Measurements from ENCODE around the gene PHEX.
"Not testable (repeated sequence)": the region's sequence is repeated elsewhere in the genome, so short reads cannot be mapped to it uniquely, and the experiment has no call there.

The PHEX gene

GRCh38 chrX:22268706-22269105 lies 236.6 kb downstream of the PHEX start:
- DNase-seq: peak; percentile 8

DNA sequence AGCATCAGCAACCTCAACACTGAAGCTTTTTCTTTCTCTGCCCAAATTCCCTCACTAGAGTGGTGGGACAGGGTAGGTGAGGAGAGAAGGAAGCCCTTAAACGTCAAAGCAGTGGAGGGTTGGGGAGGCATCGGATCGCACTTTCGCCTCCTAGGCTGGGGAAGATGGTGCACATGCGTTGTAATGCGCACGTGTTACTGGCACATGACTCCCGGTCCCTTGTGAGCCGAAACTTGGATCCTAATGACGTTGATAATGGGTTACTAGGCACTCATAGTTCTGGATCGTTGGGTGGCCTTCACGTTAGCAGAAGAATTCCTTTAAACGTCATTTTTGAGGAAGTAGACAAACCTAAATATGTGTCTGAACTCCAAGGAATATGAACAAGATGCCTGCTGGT lies 240.5 kb downstream of the PHEX start, which contains the start of gene CBLL2:
Gene CBLL2 (plus strand): TSS at position 301 of the 400 bp plus-strand sequence. CDS start 79 bp downstream, at position 380.
- DNase-seq: no peak

GRCh38 chrX:22273714-22274317 lies 241.7 kb downstream of the PHEX start:
- no peak for DNase-seq

DNA sequence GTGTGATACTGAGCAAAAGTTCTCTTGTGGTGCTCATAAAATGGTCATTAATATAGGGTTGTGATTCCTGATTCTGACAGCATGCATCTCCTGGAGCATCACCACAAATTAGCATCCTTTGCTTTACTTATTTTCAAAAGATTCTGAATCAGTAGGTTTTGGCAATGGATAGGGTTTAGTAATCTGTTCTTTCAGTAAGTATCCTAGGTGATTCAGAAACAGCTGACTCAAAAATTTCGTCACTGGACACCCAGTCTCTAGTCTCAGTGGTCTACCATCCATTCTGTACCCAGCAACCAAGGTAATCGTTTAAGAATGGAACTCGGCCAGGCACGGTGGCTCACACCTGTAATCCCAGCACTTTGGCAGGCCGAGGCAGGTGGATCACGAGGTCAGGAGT lies 244.7 kb downstream of the PHEX start:
- no peak for DNase-seq

DNA sequence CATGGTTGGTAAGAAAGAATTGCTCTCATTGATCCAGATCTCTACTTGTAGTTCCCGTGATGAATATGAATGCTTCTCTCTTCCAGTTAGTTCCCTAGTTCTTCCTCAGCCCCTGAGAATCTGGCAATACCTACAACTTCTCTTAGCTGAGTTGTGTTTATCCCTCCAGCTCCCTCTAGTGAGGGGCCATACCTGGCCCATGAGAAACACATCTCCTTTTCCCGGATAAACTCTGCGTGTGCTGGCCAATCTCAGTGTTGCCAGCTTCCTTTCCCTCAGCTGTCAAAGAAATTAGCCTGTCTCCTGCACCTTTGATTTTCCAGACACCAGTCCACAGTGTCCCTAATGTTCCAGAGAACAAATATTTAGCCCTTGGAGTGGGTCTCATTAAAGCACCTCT lies 246.2 kb downstream of the PHEX start:
- DNase-seq: peak; percentile 6

GRCh38 chrX:22289209-22289608 lies 257.1 kb downstream of the PHEX start:
- not testable (repeated sequence) for DNase-seq

- DNase-seq: peak; percentile 73
Observed at GRCh38 chrX:22296871-22297270, 264.7 kb downstream of the PHEX start.

GRCh38 chrX:22300130-22300529 lies 268.0 kb downstream of the PHEX start:
- DNase-seq: peak; percentile 68

All from NCI-H69 (cell line).